COLO829 (cell line): ENCODE results near the gene MPP2.
"Not testable (repeated sequence)": the region's sequence is repeated elsewhere in the genome, so short reads cannot be mapped to it uniquely, and the experiment has no call there.

Experiments
- DNase-seq: peaks from one replicate; pipeline ENCODE4 v3.0.0; 2012; ENCODE audit warnings: low spot score

MPP2 gene

GRCh38 chr17:43846963-43847371 is 60.4 kb downstream of the MPP2 start, which contains the start of gene CD300LG:
Gene CD300LG (plus strand): TSS chr17:43847176. CDS start chr17:43847217, 41 bp downstream.
- no peak for DNase-seq

- DNase-seq: peak; percentile 77
Observed at GRCh38 chr17:43846221-43846712, 61.1 kb downstream of the MPP2 start.

GRCh38 chr17:43845766-43846165 is 61.6 kb downstream of the MPP2 start:
- DNase-seq: no peak

- DNase-seq: no peak
Observed at GRCh38 chr17:43844241-43844640, 63.1 kb downstream of the MPP2 start.

GRCh38 chr17:43842975-43843325 is 64.4 kb downstream of the MPP2 start:
- DNase-seq: no peak

- DNase-seq: not testable (repeated sequence)
Observed at GRCh38 chr17:43842091-43842974, 65.0 kb downstream of the MPP2 start.

- DNase-seq: no peak
Observed at GRCh38 chr17:43841282-43841681, 66.1 kb downstream of the MPP2 start.

GRCh38 chr17:43840814-43841213 is 66.5 kb downstream of the MPP2 start:
- peak; percentile 41 for DNase-seq

GRCh38 chr17:43839670-43840108 is 67.6 kb downstream of the MPP2 start:
- DNase-seq: no peak

- no peak for DNase-seq
Observed at GRCh38 chr17:43834106-43834505, 73.2 kb downstream of the MPP2 start.

- peak; percentile 65 for DNase-seq
Observed at GRCh38 chr17:43832976-43833829, 74.1 kb downstream of the MPP2 start, which contains the start of gene MPP3. Gene MPP3 (minus strand): TSS chr17:43833146. CDS start chr17:43831906, 1,240 bp downstream.

- peak; percentile 35 for DNase-seq
Observed at GRCh38 chr17:43832168-43832975, 75.0 kb downstream of the MPP2 start.

- no peak for DNase-seq
Observed at GRCh38 chr17:43831633-43832032, 75.7 kb downstream of the MPP2 start.

GRCh38 chr17:43830510-43831140 is 76.7 kb downstream of the MPP2 start:
- DNase-seq: no peak

- DNase-seq: no peak
Observed at GRCh38 chr17:43829738-43830137, 77.6 kb downstream of the MPP2 start.

GRCh38 chr17:43827596-43827995 is 79.7 kb downstream of the MPP2 start:
- DNase-seq: no peak

- no peak for DNase-seq
Observed at GRCh38 chr17:43826206-43826605, 81.1 kb downstream of the MPP2 start.

- no peak for DNase-seq
Observed at GRCh38 chr17:43825567-43825966, 81.8 kb downstream of the MPP2 start.
